ENCODE measurements around the gene COQ10B.
"Not testable (repeated sequence)": the region's sequence is repeated elsewhere in the genome, so short reads cannot be mapped to it uniquely, and the experiment has no call there.

COQ10B gene

DNA sequence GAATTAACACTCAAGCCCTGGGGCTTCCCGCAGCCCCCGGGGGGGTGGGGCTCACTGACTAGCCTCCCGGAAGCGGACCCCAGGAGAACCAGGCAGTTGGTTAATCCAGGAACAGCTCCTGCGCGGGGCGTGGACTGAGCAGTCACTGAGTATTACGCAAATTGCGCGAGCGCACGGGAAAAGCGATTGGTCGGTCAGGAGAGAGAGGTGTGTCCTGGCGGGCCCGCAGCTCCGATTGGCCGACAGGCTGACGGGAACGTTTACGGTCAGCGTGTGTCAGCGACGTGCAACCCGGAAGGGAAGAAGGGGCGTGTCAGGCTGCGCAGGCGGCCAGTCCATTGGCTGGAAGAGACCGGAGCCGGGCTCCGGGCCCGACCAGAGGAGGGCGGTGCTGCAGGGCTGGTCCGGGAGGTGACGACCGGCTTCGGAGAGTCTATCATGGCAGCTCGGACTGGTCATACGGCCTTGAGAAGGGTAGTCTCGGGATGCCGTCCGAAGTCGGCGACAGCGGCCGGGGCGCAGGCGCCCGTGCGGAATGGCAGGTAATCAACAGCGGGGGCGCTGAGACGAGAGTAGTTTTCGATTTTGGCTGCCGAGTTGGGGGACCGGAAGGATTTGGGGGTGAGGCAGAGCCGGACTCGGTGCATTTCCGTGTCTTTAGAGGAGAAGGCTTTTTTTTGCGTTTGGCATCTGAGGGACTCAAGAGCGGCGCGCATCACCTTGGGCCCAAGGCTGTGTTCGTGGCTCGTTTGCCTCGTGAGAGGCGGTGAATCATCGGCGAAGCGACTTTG lies at the start of gene COQ10B:
COQ10B (plus strand) TSS at position 430 of the 791 bp plus-strand sequence; CDS start at position 439, 9 bp downstream.
- peak within 1 kb of the TSS; percentile 97 for H3K4me3 ChIP-seq (ENCODE audit: low read depth, low read length)

GRCh38 chr2:197405582-197405981 lies 47.8 kb upstream of the COQ10B start:
- no peak overlapping the region for H3K4me3 ChIP-seq (ENCODE audit: low read depth, low read length)

DNA sequence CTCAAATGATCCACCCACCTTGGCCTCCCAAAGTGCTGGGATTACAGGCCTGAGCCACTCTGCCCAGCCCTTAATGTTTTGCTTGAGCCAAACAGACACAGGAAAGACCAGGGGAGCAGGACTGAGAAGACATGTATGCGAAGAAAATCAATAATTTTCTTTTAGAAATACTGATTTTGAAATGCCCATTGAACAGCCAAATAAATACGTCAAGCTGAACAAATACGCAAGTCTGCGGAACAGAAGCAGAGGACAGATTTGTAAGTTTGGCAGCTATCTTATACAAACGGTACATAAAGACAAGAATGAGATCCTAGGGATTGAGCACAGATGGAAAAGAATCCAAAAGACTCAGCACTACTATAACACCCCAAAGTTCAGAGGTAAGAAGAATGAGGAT lies 39.3 kb upstream of the COQ10B start:
- no peak overlapping the region for H3K4me3 ChIP-seq (ENCODE audit: low read depth, low read length)

DNA sequence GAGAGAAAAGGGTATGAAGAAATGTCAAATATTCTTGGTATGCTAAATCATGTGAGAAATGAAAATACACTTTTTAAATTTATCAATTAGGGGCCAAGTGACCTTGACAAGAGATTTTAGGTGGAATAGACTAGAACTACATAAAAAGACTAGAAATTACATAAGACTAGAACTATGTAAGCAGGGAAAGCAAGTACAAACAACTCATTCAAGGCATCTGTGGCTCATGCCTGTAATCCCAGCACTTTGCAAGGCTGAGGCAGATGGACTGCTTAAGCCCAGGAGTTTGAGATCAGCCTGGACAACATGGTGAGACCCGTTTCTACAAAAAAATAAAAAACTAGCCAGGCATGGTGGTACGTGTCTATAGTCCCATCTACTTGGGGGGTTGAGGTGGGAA lies 38.8 kb upstream of the COQ10B start:
- no peak overlapping the region for H3K4me3 ChIP-seq (ENCODE audit: low read depth, low read length)

GRCh38 chr2:197416268-197416667 lies 37.1 kb upstream of the COQ10B start:
- H3K4me3 ChIP-seq (ENCODE audit: low read depth, low read length), result no peak overlapping the region

GRCh38 chr2:197419438-197419837 lies 33.9 kb upstream of the COQ10B start:
- no peak overlapping the region for H3K4me3 ChIP-seq (ENCODE audit: low read depth, low read length)

- no peak overlapping the region for H3K4me3 ChIP-seq (ENCODE audit: low read depth, low read length)
Observed at GRCh38 chr2:197423307-197423706, 30.0 kb upstream of the COQ10B start.

DNA sequence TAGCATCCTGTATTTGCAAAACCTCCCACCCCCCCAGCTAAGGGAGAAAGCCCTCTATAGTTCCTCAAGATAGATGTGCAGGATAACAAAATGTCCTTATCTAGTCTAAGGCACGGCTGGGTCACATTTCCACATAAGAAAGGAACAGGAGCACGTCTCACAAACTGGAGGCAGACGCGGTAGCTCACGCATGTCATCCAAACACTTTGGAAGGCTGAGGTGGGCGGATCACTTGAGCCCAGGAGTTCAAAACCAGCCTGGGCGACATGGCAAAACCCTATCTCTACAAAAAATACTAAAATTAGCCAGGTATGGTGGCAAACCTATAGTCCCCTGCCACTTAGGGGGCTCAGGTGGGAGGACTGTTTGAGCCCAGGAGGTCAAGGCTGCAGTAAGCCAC lies 27.8 kb upstream of the COQ10B start:
- H3K4me3 ChIP-seq (ENCODE audit: low read depth, low read length), result no peak overlapping the region

DNA sequence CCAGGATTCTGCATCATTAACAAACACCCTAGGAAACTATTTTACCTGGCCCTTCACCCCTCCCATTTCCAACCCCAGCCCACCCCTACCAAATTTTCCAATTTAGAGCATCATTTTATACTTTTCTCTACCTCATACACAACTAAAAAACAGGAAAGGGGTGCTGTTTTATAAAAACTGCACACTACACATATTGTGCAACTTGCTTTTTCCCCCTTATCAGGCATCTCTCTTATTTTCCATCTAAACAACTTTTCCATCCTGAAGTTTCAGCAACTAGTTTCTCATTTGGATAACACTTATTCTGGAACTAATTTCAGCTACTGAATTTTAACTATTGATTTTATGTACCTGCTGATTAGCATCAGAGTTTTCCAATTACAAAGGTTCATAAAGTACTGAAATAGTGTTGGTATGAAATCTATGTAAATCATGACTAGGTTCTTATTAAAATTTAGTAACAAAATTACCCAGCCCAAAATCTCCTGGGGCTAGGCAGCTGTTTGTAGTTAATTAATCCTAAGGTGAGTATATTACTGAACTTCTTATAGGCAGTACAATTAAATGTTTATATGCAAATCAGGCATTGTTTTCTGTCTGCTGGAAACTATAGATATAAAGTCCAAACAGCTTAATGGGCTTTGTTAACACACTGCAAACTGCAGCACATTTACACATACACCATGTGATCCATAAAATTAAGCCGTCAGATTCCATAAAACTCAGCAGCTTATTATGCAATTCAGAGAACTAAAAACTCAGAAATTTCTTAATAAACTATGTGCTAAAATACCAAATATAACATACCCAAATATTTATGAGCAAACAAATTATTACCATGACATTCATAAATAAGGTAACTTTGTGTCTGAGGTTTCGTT lies 26.4 kb upstream of the COQ10B start:
- no peak overlapping the region for H3K4me3 ChIP-seq (ENCODE audit: low read depth, low read length)

GRCh38 chr2:197427986-197428385 lies 25.4 kb upstream of the COQ10B start:
- no peak overlapping the region for H3K4me3 ChIP-seq (ENCODE audit: low read depth, low read length)

- no peak overlapping the region for H3K4me3 ChIP-seq (ENCODE audit: low read depth, low read length)
Observed at GRCh38 chr2:197431858-197432257, 21.5 kb upstream of the COQ10B start.

GRCh38 chr2:197432527-197432926 lies 20.8 kb upstream of the COQ10B start:
- not testable (repeated sequence) for H3K4me3 ChIP-seq (ENCODE audit: low read depth, low read length)

GRCh38 chr2:197433780-197434438 lies 19.4 kb upstream of the COQ10B start:
- H3K4me3 ChIP-seq (ENCODE audit: low read depth, low read length), result peak overlapping the region; percentile 99

DNA sequence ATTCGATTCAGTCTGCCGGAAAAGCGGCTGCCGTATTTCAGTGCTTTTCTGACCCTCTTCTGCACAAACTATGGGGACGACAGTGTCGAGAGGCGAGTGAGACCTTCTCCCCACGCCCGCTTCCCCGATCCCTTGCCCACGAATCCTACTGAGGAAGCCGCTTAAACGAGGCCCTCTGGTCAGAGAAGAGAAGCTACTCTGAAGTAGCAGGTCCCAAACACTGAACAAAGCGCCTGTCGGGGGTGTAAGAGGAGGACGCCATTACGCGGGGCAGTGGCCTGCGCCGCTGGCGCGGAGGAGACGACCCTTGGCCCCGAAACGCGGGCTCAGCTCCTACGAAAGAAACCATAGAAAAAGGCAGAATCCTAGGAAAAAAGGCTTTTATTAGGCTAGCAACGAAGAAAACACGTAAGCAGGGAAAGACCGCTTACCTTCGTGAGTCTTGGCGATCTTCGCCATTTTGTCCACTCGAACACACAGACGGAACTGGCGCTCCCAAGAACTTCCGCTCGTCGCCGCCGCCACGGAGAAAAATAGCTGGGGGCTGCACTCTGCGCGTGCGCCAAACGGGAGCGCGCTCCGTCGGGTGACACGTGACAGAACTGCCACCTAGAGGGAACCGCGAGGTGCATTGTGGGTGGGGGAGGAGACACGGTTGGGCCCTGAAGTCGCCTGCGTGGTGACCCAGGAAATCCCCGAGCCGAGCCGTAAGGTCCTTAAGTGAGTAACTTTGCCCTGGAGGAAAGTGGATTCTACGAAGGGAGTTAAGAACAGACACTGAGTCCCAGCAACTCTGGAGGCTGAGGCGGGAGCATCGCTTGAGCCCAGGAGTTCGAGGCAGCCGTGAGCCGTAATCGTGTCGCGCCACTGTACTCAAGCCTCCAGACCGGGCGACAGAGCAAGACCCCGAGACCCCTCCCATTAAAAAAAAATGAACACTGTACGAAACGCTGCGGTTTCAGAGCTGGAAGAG lies 18.5 kb upstream of the COQ10B start, which contains the start of gene SF3B1:
SF3B1 (minus strand) TSS at position 488 of the 973 bp plus-strand sequence; CDS start at position 459, 29 bp downstream.
- peak within 1 kb of the TSS; percentile 99 for H3K4me3 ChIP-seq (ENCODE audit: low read depth, low read length)

GRCh38 chr2:197435598-197436420 lies 17.5 kb upstream of the COQ10B start:
- peak overlapping the region; percentile 99 for H3K4me3 ChIP-seq (ENCODE audit: low read depth, low read length)

- no peak overlapping the region for H3K4me3 ChIP-seq (ENCODE audit: low read depth, low read length)
Observed at GRCh38 chr2:197437380-197437779, 16.0 kb upstream of the COQ10B start.

DNA sequence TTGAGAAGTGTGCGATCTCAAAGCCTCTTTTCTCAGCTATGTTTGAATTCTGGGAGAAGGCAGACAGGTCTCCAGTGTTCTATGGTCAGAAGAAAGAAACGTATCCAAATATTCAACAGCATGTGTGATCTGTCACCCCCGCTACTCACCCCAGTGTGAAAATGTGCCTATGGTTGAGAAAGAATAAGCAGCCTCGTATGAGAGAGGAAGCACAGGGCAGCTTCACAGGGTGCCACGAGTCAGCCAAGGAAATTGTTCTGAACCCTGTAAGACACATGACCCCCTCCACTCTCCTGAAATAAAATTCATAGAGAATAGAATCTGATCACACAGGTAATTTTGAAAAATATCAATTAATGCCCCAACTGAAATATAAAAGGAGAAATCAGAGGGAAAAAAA lies 10.5 kb upstream of the COQ10B start:
- H3K4me3 ChIP-seq (ENCODE audit: low read depth, low read length), result no peak overlapping the region

DNA sequence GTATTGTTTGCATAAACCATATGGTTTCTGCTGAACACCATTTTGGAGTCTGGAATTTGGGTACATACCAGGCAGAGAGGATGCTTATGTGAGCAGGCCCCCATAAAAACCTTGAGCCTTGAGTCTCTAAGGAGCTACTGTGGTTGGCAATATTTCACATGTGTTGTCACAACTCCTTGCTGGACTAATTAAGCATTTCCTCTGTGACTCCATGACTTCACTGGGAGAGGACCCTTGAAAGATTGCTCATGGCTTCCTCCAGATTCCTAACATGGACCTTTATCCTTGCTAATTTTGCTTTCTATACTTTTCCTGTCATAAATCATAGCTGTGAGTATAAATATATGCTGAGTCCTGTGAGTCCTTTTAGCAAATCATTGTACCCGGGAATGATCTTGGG lies 7.6 kb upstream of the COQ10B start:
- no peak overlapping the region for H3K4me3 ChIP-seq (ENCODE audit: low read depth, low read length)

- H3K4me3 ChIP-seq (ENCODE audit: low read depth, low read length), result no peak overlapping the region
Observed at GRCh38 chr2:197446844-197447243, 6.5 kb upstream of the COQ10B start.
